HG02943 (cell line): ENCODE measurements around the gene C19orf25.

Source experiments
- ATAC-seq: cut with Tn5 transposase; IDR thresholded peaks from one replicate; pipeline ENCODE4 v1.9.1; 2021; ENCODE audit warnings: mild to moderate bottlenecking, low read depth, moderate library complexity; ENCODE audit not compliant: unreplicated experiment

The C19orf25 gene

GRCh38 chr19:1496714-1497577 is 17.9 kb upstream of the C19orf25 start:
- no peak for ATAC-seq

DNA sequence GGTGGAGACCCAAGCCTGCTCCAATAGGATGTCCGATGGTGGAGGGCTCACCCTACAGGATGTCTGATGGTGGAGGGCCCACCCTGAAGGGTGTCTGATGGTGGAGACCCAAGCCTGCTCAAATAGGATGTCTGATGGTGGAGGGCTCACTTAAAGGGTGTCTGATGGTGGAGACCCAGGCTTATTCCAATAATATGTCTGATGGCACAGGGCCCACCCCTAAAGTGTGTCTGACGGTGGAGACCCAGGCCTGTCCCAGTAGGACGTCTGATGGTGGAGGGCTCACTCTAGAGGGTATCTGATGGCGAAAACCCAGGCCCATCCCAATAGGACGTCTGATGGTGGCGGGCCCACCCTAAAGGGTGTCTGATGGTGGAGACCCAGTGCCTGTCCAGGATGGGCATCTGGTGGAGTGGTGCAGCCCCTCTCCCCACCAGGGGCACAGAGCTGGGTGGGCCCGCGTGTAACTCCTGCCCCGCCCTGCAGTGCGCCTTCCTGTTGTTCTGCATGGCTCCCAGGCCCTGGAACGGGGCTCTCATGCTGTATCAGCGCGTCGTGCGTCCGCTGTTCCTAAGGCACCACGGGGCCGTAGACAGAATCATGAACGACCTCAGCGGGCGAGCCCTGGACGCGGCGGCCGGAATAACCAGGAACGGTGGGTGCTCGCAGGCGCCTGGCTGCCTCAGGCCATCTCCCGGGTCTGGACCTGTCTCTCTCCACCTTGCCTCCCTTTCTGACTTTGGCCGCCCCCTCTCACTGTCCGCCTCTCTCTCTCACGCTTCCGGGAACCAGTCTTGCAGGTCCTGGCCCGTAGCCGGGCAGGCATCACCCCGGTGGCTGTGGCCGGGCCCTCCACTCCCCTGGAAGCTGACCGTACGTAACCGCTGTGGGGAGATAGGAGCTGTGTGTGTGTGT is 17.0 kb upstream of the C19orf25 start:
- ATAC-seq = no peak

DNA sequence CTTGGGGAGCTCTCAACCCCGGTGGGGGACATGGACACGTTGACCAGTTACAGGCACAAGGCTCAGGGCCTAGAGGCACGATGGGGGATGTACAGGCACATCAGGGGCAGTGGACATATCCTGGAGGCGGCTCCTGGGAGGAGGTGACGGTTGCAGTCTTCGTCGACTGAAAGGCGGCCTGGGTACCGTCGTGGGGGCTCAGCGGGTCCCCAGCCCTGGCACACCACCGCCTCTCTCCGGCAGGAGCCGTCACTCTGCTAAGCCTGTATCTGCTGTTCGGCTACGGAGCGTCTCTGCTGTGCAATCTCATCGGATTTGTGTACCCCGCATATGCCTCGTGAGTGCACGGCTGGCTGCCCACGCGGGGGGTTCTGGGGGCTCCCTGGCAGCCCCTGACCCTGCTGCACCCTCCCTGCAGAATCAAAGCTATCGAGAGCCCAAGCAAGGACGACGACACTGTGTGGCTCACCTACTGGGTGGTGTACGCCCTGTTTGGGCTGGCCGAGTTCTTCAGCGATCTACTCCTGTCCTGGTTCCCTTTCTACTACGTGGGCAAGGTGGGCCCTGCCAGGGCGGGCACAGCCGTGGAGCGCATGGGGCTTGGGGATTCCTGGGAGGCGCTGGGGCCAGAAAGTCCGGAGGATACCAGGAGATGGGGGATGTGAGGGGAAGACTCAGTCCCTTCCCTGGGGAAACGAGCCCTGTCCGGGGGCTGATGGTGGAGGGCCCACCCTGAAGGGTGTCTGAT is 16.2 kb upstream of the C19orf25 start:
- no peak for ATAC-seq

GRCh38 chr19:1494115-1494815 is 15.2 kb upstream of the C19orf25 start:
- no peak for ATAC-seq

GRCh38 chr19:1492474-1493006 is 13.5 kb upstream of the C19orf25 start:
- ATAC-seq = no peak

DNA sequence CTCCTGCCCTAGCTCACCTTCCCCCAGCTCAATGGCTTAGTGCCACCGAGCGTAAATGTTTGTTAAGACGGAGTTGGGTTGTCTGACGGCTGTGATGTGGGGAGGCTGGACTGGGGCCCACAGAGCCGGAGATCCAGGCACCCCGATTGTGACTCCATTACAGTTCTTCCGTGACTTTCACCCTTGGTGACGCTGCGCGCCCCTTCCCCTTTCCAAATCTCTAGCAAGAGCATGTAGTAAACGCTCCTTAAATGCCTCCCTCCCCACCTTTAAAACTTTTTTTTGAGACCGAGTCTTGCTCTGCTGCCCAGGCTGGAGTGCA is 12.8 kb upstream of the C19orf25 start:
- ATAC-seq = no peak

GRCh38 chr19:1491114-1491848 is 12.3 kb upstream of the C19orf25 start, which contains the start of gene REEP6:
Gene REEP6, plus strand, starts transcription at chr19:1491181. Its CDS starts 89 bp downstream, at chr19:1491270.
- ATAC-seq = peak; percentile 1

GRCh38 chr19:1490311-1491113 is 11.5 kb upstream of the C19orf25 start, which contains the start of gene PCSK4:
Gene PCSK4, minus strand, starts transcription at chr19:1490350. Its CDS starts 4 bp downstream, at chr19:1490346.
- peak; percentile 73 for ATAC-seq

GRCh38 chr19:1489463-1490310 is 10.7 kb upstream of the C19orf25 start:
- ATAC-seq = peak; percentile 1

DNA sequence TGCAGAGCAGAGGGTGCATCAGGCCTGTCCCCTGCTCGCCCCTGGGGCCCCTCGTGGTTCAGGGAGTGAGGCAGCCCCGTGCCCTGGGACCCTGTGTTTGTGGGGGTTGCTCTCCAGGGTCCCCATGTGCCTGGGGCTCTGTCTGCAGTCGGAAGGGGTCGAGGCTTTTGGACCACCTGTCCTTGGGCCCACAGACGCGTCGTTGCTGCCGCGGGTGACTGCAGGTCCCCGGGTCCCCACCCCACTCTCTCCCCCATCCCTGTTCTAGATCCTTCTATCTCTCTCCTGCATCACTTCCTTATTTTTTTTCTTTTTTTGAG is 9.2 kb upstream of the C19orf25 start:
- ATAC-seq = no peak

DNA sequence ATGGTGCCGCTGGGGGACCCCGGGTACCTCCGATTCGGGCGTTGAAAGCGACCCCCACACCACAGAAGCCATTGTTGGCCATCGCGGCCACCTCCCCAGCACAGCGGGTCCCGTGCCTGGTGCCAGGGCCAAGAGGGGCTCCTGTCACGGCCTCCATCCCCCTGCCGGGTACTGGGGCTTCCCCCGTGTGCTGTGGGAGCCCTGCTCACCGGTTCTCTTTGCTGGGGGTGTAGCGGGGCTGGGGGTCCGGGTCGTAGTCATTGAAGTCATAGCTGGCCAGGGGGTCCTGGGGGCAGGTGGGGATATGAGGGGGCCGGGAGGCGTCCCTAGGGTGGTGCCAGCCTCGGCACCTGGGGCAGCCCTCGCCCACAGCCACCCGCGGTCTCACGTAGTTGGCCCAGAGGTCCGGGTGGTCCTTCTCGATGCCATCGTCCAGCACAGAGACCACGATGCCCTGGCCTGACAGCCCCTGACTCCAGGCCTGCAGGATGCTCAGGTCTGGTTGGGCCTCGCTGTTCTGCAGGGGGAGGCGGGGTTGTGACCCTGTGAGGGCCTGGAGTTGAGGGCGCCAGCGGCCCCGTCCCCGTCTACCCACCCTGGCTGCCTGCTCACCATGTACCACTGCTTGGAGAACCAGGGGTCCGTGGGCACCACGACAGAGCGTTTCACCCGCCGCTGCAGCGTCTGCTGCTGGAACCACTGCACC is 8.7 kb upstream of the C19orf25 start:
- no peak for ATAC-seq

DNA sequence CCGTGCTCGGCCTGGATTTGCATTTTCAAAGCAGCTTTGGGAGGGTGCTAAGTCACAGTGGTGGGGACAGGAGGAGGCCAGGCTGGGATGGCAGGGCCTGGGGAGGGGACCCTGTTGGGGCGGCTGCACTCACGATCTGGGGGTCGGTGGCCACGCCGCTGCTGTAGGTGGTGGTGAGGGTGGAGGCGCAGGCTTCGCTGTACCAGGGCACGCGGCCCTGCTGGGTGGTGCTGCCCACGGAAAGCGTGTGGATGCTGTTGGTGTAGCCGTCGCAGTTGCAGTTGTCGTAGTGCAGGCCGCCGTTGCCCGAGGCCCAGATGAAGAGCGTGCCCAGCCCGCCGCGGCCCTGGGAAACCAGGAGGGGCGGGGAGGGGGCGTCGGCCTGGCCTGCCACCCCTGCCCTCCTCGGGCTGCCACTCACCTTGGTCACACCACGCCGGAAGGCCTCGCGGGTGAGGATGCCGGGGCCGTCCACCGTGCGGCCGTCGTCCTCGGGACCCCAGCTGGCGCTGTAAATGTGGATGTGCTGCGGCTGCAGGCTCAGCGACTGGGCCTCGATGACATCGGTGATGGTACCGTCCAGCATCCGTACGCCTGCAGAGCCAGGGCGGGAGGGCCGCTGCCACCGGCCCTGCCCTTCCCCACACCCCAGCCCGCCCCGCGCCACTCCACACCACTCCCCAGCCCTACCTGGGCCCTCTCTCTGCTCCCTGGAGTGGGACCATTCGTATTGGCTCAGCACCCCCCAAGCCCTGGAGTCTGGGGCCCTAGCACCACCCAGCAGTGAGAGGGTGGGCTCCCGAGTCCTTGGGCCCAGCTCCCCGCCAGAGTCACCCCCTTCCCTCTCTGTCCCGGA is 7.9 kb upstream of the C19orf25 start:
- no peak for ATAC-seq

GRCh38 chr19:1483979-1484428 is 5.0 kb upstream of the C19orf25 start:
- no peak for ATAC-seq

- no peak for ATAC-seq
Observed at GRCh38 chr19:1483131-1483978, 4.3 kb upstream of the C19orf25 start.
